Spleen (tissue), 11 donors: ENCODE measurements around the gene ARL4D. TPM values are rescaled to one million over a fixed set of nuclear protein-coding genes. Genes with fewer than 3 reads are reported as not detected.
A peak's percentile ranks its signal among the peaks of the same experiment; 100 is the strongest.
"Not testable (repeated sequence)": the region's sequence is repeated elsewhere in the genome, so short reads cannot be mapped to it uniquely, and the experiment has no call there.

Source experiments
- DNase-seq: peaks from one replicate; pipeline ENCODE4 v3.0.0-alpha.2; 2020
- H3K27ac ChIP-seq, 8 donors: fragments of 200-600 bp; sonication (generic) in 7 of 8; 1 replicate in 4 of 8; 2 replicates in 4 of 8; pipeline versions ENCODE4 v1.5.0 to v1.8.0; 2016 to 2021; ENCODE audit warnings: inconsistent platforms in 4 of 8, mild to moderate bottlenecking in 4 of 8, moderate library complexity in 1 of 8
- H3K27me3 ChIP-seq, 7 donors: fragments of 200-600 bp; sonication (generic) in 6 of 7; replicated peaks in 1 of 7; 1 replicate in 4 of 7; 2 replicates in 3 of 7; pipeline versions ENCODE4 v1.5.0 to v1.8.0; 2016 to 2021; ENCODE audit warnings: inconsistent platforms in 3 of 7, mild to moderate bottlenecking in 1 of 7
- H3K36me3 ChIP-seq, 6 donors: fragments of 200-600 bp; sonication (generic) in 5 of 6; 1 replicate in 4 of 6; 2 replicates in 2 of 6; pipeline versions ENCODE4 v1.5.0 to v1.8.0; 2016 to 2021; ENCODE audit warnings: inconsistent platforms in 2 of 6
- H3K4me1 ChIP-seq, 6 donors: fragments of 200-600 bp; sonication (generic) in 5 of 6; 1 replicate in 3 of 6; 2 replicates in 3 of 6; pipeline versions ENCODE4 v1.5.0 to v1.8.0; 2016 to 2021; ENCODE audit warnings: inconsistent platforms in 3 of 6
- H3K4me3 ChIP-seq, 8 donors: fragments of 200-600 bp; sonication (generic) in 7 of 8; 1 replicate in 4 of 8; 2 replicates in 4 of 8; pipeline versions ENCODE4 v1.5.0 to v1.8.0; 2016 to 2021; ENCODE audit warnings: inconsistent platforms in 4 of 8, mild to moderate bottlenecking in 4 of 8, moderate library complexity in 2 of 8
- H3K9me3 ChIP-seq, 8 donors: fragments of 200-600 bp; sonication (generic) in 7 of 8; 1 replicate in 4 of 8; 2 replicates in 4 of 8; pipeline versions ENCODE4 v1.5.0 to v1.8.0; 2016 to 2021; ENCODE audit warnings: inconsistent platforms in 4 of 8
- POLR2A ChIP-seq, 3 donors: fragments of 450-650 bp; IDR thresholded peaks; one replicate each; pipeline ENCODE4 v1.5.1; 2017; ENCODE audit warnings: antibody characterized with exemption in 3 of 3, mild to moderate bottlenecking in 1 of 3
- POLR2AphosphoS5 ChIP-seq, 3 donors: sonication (generic); formaldehyde crosslinking; IDR thresholded peaks; one replicate each; pipeline ENCODE4 v1.5.1; 2017; ENCODE audit warnings: antibody characterized with exemption in 3 of 3
- WGBS, 5 donors: extraction: QIAGEN DNeasy Blood & Tissue Kit in 3 of 5; methylation state at CpG; one replicate each; pipeline versions ENCODE4 v1.1.5 to v1.1.7; 2013 to 2018; 5-methylcytosine and 5-hydroxymethylcytosine counted together
- intact Hi-C: fragments of 100-400 bp; cut with DNase I; formaldehyde crosslinking; loops from one replicate; pipeline ENCODE4 v1.15.0; 2023; ENCODE audit warnings: low total_unique reads
- polyA plus RNA-seq, 3 donors: library from polyadenylated mRNA; stranded (reverse); fragments of 200-250 nt; gene quantifications; one replicate each; pipeline ENCODE4 v1.2.1, GENCODE V29; 2013
- total RNA-seq, 7 donors: library from RNA; depleted of rRNA in 3 of 7; stranded (reverse); fragments of >200 nt in 3 of 7; fragmentation: NEBNext Ultra II Directional in 4 of 7; extraction: Animal tissue kit (Norgen Biotek cat#: 25700) in 4 of 7; gene quantifications; one replicate each; pipeline versions ENCODE4 v1.1.0 to v1.2.1, GENCODE V29; 2016 to 2021
- TF ChIP-seq, protein P1 (sequence below), 11 experiments: fragments of 200-600 bp in 7 of 11; fragments of 450-650 bp in 4 of 11; sonication (generic) in 4 of 11; IDR thresholded peaks in 8 of 11; conservative IDR thresholded peaks in 3 of 11; 1 replicate in 7 of 11; 2 replicates in 4 of 11; pipeline versions ENCODE4 v1.4.0 to v1.8.0; 2016 to 2021; ENCODE audit warnings: antibody characterized with exemption in 11 of 11, inconsistent platforms in 4 of 11, mild to moderate bottlenecking in 1 of 11
- donor health status: healthy with polysubstance abuse.
- donor health status: DM: no; HTN: no; CAD: no; lungs with moderate emphysema.
- donor health status: DM: no; HTN: no; CAD: no.
- donor health status: Bipolar disorder and iron deficiency.
- donor health status: healthy.
- donor health status: DM: no; HTN: no; CAD: no.
- donor health status: DM: yes; HTN: yes; CAD: no.

The ARL4D gene
- total and polyA plus RNA-seq, 10 donors, result 4.6 to 30.4 (median 13.5) TPM

DNA sequence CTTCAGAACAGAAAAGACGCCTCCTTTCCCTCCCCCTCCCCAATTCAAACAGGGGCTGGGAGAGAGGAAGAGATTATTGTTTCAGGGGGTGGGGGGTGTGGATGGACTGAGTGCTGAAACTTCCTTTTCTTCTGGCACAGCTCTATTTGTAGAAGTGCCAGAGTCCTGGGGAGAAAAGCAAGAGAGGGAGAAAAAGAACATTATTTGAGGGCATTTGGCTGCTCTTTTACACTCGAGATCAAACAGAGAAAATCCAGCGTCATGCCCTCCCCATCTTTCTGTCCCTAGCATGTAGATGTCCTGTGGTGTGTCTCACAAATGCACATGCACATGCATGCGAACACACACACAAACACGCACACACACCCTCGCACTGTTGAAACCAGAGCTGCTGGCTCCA is 13.0 kb downstream of the ARL4D start:
- intact Hi-C loops, result no loop called here
- H3K4me1 ChIP-seq, result peaks cover 0 to 10% (median under 1%) of the 10 kb centered on the region in 6 donors
- TF ChIP-seq, protein P1, sequence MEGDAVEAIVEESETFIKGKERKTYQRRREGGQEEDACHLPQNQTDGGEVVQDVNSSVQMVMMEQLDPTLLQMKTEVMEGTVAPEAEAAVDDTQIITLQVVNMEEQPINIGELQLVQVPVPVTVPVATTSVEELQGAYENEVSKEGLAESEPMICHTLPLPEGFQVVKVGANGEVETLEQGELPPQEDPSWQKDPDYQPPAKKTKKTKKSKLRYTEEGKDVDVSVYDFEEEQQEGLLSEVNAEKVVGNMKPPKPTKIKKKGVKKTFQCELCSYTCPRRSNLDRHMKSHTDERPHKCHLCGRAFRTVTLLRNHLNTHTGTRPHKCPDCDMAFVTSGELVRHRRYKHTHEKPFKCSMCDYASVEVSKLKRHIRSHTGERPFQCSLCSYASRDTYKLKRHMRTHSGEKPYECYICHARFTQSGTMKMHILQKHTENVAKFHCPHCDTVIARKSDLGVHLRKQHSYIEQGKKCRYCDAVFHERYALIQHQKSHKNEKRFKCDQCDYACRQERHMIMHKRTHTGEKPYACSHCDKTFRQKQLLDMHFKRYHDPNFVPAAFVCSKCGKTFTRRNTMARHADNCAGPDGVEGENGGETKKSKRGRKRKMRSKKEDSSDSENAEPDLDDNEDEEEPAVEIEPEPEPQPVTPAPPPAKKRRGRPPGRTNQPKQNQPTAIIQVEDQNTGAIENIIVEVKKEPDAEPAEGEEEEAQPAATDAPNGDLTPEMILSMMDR (IDR thresholded peaks at IDR 0.05 in 8 of 11, conservative IDR thresholded peaks at IDR 0.05 in 3 of 11), result no peak
- TF ChIP-seq POLR2A (IDR thresholded peaks at IDR 0.05) (no peak), POLR2AphosphoS5 (IDR thresholded peaks at IDR 0.05) (no peak)
- no peak for DNase-seq
- no peak overlapping the region for H3K4me3 ChIP-seq
- WGBS, 5 donors, result 54 to 72% (median 58%) methylated on average over 6 of the region's 6 CpGs
- H3K27ac ChIP-seq, result no peak overlapping the region
- peaks cover 0 to 8% (median 0%) of the 10 kb centered on the region in 7 donors for H3K27me3 ChIP-seq
- no peaks in the 10 kb centered on the region for H3K36me3 ChIP-seq
- H3K9me3 ChIP-seq, result no peaks in the 10 kb centered on the region

DNA sequence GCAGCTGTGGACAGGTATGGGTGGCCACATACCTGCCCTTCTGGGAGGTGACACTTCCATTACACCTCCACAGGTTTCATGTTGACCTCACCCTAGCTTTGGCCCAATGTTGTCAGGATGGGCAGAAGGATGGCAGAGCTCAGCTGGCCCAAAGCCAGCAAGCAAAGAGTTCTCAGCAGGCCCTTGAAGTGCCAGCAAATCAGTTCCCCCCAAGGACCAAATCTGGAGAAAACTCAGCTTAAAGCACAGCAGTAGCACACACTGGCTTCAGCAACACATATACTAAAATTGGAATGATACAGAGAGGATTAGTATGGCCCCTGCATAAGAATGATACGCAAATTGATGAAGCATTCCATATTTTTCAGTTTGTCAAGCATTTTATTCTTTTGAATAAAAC is 13.4 kb downstream of the ARL4D start:
- peaks cover 0 to 8% (median 0%) of the 10 kb centered on the region in 7 donors for H3K27me3 ChIP-seq
- TF ChIP-seq POLR2AphosphoS5 (IDR thresholded peaks at IDR 0.05) (no peak), POLR2A (IDR thresholded peaks at IDR 0.05) (no peak)
- TF ChIP-seq, protein P1 (IDR thresholded peaks at IDR 0.05 in 8 of 11, conservative IDR thresholded peaks at IDR 0.05 in 3 of 11), result no peak

DNA sequence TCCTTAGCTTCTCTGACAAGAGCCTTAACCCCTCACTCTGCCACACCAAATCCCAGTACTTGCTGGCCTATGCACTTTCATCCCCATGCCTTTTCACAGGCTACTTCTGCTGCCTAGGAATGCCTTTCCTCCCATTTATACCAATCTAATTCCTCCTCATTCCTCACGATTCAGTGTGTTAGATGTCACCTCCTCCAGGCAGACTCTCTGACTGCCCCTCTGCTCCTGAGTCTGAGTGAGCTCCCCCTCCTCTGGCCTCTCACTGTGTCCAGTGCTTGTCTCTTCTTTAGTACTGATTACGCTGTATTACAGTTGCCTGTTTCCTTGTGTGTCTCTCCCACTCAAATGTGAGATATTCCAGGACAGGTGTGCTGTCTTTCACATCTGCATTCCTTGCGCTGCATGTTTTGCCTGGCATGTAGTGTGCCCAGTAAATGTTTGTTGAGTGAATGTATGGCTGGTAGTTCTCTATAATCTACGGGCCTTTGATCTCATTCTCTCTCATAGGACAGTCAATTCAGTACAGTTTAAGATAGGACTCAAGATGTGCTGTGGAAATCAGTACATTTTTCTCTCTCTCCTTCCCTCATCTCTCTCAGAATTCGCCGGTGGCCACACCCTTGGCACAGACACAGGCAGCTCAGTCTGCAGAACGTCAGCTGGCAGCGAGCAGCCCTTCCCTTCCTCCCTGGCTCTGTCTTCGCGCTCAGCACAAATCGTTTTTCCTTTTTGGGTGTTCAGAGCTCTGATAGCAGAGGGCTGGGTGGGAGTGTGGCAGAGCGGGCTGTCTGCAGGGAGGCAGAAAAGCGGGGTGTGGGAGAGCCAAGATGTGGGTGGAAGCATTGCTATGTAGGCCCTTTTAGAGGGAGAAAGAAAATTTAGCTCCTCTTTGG is 18.5 kb downstream of the ARL4D start:
- TF ChIP-seq POLR2A (IDR thresholded peaks at IDR 0.05), result no peak
- TF ChIP-seq POLR2AphosphoS5 (IDR thresholded peaks at IDR 0.05), result peak; percentile 26 to 59 (median 52)
- no peak for DNase-seq
- WGBS, 5 donors, result 48 to 70% (median 56%) methylated on average over 13 of the region's 13 CpGs

More for the DNA sequence above, 13.4 kb downstream of the ARL4D start:
- intact Hi-C loops, result no loop called here
- 87 to 96% (median 90%) methylated on average over 1 of the region's 1 CpG for WGBS, 5 donors
- Histone ChIP-seq H3K27ac (no peak overlapping the region), H3K4me1 (peaks cover 0 to 14% (median 3%) of the 10 kb centered on the region in 6 donors), H3K4me3 (no peak overlapping the region), H3K36me3 (no peaks in the 10 kb centered on the region), H3K9me3 (no peaks in the 10 kb centered on the region)
- no peak for DNase-seq

DNA sequence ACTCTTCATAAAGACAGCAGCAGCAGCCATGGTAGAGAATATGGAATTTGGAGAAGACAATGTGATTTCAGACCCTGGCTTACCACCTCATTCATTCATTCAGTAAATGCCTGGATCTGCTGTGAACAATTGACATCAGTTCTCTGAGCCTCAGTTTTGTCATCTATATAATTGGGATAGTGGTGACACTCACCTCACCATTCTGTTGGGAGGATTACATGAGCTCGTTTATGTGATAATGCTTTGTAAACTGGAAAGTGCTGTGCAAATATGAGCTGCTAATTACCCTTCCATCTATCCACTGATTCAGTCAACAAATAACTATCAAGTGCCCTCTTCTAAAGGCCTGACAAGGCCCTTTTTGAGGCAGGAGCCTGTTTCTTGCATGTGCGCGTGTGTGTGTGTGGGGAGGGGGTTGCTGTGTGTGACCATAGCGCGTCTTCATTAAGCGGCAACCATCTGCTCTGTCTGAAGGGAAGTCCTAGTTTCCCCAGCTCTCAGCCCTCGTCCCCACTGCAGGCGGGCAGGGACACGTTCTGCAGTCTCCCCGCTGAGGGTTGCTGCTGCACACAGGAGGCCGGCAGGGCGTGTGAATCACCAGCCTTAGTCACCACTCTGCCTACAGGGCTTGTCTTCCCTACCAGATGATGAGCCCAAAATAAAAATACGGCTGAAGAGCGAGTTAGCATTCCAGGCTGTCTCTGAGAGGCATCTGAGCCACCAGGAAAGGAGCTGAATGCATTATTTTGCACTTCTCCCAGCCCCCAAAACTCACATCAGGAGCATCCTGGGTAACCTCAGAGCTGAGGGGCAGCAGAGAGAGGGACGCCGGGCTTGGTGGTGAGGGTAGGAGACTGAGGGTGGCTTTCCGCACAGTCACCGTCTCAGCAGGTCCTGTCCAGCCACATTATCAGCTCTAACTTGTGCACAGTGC is 19.9 kb downstream of the ARL4D start:
- Histone ChIP-seq H3K27ac (peak overlapping the region in 5 of 8 donors; percentile 8 to 57 (median 46)), H3K4me3 (no peak overlapping the region), H3K9me3 (no peaks in the 10 kb centered on the region), H3K27me3 (peaks cover 0 to 33% (median 0%) of the 10 kb centered on the region in 7 donors), H3K4me1 (peaks cover 0 to 22% (median 2%) of the 10 kb centered on the region in 6 donors), H3K36me3 (no peaks in the 10 kb centered on the region)
- intact Hi-C loops, result no loop called here
- no peak for DNase-seq
- WGBS, 5 donors, result 54 to 62% (median 60%) methylated on average over 18 of the region's 18 CpGs
- TF ChIP-seq POLR2AphosphoS5 (IDR thresholded peaks at IDR 0.05), result peak in 1 of 3 donors; percentile 24
- TF ChIP-seq, protein P1 (IDR thresholded peaks at IDR 0.05 in 8 of 11, conservative IDR thresholded peaks at IDR 0.05 in 3 of 11), result no peak
- TF ChIP-seq POLR2A (IDR thresholded peaks at IDR 0.05), result no peak

More for the DNA sequence above, 18.5 kb downstream of the ARL4D start:
- Histone ChIP-seq H3K27ac (peak overlapping the region in 5 of 8 donors; percentile 26 to 57 (median 46)), H3K27me3 (peaks cover 0 to 26% (median 0%) of the 10 kb centered on the region in 7 donors), H3K9me3 (no peaks in the 10 kb centered on the region), H3K4me1 (peaks cover 0 to 22% (median 2%) of the 10 kb centered on the region in 6 donors), H3K4me3 (no peak overlapping the region), H3K36me3 (no peaks in the 10 kb centered on the region)
- intact Hi-C loops, result no loop called here

DNA sequence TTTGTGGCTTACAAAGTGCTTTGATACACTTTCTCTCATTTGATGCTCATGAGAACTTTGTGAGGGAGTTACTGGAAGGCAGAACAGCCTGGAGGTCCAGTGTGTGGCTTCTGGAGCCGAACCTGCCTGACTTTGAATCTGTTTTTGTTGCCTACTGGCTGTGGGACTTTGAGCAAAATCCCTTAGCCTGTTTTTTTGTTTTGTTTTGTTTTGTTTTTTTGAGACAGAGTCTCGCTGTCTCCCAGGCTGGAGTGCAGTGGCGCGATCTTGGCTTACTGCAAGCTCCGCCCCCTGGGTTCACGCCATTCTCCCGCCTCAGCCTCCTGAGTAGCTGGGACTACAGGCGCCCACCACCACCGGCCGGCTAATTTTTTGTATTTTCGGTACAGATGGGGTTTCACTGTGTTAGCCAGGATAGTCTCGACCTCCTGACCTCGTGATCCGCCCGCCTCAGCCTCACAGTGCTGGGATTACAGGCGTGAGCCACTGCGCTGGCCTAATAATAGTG is 20.6 kb downstream of the ARL4D start:
- intact Hi-C loops, H3K4me3 ChIP-seq, DNase-seq, H3K36me3 ChIP-seq, H3K9me3 ChIP-seq: not testable (repeated sequence)
- H3K27me3 ChIP-seq, result peaks cover 0 to 39% (median 0%) of the 10 kb centered on the region in 7 donors
- WGBS, 5 donors, result 88 to 97% (median 93%) methylated on average over 17 of the region's 17 CpGs
- H3K27ac ChIP-seq, result peak overlapping the region in 2 of 8 donors; percentile 1 to 18
- peaks cover 0 to 22% (median 2%) of the 10 kb centered on the region in 6 donors for H3K4me1 ChIP-seq
